Cerebellar nuclear complex (tissue), 1 donor: ENCODE data around the gene MLXIP.
"Not testable (repeated sequence)": the region's sequence is repeated elsewhere in the genome, so short reads cannot be mapped to it uniquely, and the experiment has no call there.

Experiments
- DNase-seq, 2 experiments: peaks; one replicate each; lab custom pipeline; 2025; lab: John Stamatoyannopoulos, UW

MLXIP gene

DNA sequence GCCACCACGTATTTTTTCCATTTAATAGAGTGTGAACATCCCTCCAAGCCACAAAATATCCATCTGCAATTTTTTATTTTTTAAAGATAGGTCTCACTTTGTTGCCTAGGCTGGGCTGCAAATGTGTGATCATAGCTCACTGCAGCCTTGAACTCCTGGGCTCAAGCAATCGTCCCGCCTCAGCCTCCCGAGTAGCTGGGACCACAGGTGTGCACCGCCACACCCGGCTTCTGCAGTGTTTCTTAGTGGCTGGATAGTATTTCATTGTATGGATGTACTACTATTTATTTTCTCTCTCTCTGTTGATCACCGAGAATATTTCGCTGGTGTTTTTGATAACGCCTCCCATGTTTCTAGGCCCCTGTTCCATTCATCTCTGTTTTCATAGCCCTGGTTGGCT, 17.5 kb downstream of the MLXIP start:
- DNase-seq, result no peak

DNA sequence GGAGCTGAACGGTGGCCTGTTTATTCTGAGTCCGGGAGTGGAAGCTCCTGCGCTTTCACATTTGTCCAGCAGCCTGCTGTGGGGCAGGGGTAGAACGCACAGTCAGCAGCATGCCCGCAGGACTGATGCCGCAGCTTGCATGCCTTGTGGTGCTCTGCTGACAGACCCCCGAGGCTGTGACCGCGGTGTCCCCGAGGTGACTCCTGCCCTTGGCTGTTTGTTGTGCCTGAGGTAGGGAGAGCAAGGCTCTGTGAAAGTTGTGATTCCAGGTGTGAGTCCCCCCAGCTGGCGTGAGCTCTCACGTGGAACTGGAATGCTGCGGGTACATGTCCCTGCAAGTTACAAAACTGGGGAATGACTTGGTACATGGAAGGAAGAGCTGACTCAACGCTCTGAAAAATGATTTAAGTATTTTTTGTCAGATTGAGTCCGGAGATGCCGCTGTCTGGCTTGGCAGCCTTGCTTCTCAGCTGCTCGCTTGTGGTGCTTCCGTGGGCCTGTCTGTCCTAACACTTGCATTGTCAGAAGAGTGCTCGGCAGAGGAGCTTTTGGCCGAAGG, 18.1 kb downstream of the MLXIP start:
- no peak for DNase-seq

DNA sequence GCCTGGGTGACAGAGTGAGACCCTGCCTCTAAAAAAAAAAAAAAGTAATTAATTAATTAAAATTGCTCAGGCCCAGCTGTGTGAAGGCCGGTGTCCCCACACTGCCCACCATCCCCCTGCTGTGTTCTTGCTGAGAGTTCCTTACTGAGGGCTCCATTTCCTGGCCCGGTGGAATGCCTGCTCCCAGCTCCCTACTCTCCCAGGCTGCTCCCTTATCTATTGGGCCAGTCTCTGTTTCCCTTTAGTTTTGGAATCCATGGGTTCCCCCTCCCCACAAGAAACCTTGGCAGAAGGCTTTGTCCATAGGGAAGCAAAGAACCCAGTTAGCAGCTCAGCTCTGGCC, 19.0 kb downstream of the MLXIP start:
- DNase-seq, result no peak

DNA sequence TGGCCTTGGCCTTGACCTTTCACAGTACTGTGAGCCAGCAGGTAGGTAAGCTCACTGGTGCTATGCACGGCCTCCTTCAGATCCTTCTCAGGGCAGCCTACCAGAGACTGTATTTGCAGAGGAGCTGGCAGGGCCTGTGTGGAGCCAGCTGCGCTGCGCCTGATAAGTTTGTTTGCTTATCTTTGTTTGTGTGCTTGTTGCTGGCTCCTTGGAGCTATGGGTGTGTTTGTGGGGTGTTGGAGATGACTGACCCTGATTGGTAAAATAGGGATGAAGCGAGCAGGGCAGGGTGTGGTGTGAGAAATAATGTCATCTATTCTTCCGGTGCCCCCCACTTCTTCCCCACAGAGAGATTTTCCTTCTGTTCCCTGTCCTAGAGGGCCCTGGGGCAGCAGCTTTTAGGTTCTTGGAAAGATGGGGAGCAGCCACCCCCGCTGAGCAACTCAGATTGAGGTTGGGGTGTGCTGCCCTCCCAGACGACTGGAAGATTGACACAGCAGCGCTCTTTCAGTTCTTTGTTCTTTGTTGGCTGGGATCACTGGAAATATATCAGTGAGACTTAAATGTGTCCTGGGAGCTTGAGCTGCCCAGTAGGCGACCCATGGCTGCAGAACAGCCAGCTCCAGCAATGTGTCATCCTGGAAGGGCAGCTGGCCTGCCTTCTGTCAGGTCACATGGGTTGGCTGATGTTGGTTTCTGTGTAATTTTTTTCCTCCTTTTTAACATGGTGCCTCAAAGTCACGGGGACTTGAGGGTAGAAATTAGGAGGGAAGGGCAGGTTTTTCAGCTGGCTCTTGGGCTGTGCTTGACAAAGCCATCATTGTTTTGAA, 19.6 kb downstream of the MLXIP start:
- no peak for DNase-seq

DNA sequence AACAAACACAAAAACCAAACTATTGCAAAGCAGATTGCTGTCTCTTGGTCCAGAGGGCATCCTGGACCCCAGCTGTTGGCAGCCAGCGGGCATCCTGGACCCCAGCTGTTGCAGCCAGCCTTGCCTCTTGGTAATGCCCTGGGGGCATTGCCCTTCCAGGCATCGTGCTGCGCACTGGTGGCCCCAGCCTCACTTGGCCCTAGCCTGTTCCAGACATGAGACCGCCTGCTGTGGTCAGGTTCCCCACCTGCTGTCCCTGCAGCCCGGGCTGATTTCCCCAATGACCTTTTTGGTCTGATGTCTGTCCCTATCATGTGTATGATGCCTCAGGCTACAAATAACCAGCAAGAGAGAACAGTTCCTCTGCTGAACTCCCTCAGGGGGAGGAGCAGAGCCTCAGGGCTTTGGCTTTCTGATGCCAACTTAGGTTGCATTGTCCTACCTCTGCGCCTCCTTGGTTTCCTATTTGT, 20.8 kb downstream of the MLXIP start:
- no peak for DNase-seq

DNA sequence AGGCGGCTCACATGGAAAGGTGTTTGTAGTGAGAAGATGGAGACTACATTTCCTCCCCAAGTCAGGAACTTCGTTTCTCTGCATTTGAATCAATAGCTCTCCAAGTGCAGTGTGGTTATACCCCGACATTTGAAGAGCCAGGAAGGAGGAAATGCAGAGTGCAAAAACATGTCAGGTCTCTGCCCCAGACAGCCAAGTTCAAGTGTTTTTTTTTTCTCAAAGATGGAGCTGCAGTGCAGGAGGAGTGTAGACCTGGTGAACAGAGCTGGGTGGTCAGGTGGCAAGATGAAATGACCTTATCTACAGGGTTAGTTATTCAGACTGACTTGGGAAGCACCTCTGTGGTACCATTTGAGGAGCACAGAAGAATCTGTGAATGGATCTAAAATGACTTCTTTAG, 21.3 kb downstream of the MLXIP start:
- no peak for DNase-seq

DNA sequence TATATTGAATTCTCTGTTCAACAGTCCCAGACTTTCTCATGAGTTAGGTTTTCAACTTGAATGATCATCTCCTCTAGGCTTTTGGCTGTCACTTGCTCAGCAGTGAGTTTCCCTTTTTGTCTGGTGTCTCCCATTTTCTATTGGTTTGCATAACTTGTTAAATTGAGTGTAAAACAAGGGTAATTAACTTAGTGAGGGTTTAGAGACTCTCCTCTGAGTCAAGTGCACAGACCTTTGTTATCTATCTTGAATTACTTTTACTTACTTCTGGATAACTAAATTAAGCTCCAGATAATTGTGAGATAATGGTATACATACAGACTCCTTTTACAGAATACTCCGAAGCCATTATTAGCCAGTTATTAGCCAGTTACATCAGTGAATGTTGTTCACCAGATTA, 22.0 kb downstream of the MLXIP start:
- DNase-seq, result no peak

DNA sequence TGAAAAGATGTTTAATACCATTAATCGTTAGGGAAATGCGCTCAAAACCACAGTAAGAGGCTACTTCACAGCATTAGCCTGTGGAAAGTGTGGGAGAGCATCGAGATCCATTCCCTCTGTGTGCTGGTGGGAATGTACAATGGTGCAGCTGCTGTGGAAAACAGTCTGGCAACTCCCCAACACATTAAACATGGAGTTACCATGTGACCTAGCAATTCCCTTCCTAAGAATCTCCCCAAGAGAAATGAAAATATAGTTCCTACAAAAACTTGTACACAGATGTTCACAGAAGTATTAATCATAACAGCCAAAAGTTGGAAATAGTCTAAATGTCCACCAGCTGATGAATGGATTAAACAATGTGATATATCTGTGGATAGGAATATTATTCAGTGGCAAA, 23.8 kb downstream of the MLXIP start:
- DNase-seq, result no peak

DNA sequence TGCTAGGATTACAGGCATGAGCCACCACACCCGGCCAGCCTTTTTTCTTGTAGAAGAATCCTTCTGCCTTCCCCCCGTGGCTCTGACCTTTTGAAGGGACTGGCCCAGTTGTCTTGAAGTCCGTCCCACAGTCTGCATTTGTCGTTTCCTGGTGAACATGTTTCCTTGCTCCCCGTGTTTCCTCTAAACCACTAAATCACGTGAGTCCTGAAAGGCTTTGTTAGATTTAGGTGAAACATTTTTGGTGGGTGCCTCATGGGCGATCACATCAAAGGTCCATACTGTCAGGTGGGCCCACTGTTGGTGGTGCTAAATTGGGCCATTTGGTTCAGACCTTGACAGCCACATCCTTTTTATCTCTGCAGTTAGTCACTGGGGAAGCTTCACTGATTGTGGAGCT, 26.3 kb downstream of the MLXIP start:
- DNase-seq, result no peak

DNA sequence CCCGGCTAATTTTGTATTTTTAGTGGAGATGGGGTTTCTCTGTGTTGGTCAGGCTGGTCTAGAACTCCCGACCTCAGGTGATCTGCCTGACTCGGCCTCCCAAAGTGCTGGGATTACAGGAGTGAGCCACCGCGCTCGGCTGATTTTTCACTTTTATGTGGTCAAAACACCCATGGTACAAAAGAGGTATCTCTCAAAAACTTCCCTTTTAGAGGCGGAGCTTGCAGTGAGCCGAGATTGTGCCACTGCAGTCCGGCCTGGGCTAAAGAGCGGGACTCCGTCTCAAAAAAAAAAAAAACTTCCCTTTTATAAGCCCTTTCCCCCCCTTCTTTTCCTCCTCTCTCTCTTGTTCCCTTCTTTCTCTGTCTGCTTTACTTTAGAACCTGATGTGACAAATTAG, 26.9 kb downstream of the MLXIP start:
- DNase-seq, result not testable (repeated sequence)

DNA sequence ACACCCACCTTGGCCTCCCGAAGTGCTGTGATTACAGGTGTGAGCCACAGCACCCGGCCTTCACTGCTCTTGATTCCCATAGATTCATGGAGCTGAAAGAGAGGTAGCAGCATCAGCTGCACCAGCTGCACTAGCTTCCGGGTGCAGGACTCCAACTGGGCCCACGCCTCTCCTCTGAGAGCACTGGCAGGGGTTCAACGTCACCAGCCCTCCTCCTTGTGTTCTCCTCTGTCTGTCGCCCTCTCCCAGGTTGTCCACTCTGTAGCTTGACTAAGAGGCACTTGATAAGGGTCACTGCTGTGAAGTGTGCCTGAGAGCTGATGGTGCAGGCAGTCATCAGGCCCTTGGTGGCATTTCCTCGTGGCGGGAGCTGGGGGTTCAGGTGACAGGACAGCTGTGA, 28.3 kb downstream of the MLXIP start:
- no peak for DNase-seq

DNA sequence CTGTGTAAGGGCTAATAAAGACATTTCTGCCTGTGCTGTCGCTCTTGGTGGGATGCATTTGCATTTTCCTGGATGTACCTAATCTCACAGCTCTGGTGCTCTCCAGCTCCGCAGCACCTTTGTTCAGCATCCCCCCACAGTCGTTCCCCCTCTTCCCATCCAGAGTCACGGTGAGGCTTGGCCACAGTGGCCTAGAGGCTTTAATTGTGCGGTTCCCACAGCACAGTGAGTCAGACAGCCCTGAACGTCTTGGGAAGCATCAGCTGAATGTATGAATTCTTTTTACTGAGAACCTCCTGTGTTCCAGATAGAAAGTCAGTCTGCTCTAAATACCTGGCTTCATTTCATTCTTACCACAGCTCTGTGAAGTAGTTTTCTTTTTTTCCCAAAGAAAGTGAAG, 28.7 kb downstream of the MLXIP start:
- DNase-seq, result no peak

DNA sequence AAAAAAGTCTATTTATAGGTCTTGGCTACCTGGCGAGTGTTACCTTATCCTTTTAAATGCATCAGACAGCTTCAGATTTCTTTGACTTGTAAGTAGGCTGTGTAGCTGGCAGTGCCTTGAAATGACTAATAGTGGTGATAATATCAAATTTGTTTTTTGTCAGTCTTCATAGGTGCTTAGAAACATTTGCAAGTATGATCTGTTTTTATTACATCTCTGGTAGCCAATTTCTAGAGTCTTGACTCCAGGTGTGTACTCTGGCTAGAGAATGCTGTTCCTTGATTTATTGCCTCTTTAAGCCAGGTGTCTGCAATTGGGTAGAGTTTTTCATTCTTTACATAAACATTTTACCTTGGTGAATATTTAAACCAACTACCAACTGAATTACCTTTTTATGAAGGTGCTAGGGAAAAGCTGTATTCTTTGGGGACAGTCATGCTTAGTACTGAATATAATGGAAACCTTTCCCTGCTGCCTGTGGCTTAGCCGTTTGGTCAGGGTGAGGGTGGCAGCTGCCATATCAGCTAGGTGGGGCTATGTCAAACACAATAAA, 32.6 kb downstream of the MLXIP start:
- DNase-seq, result no peak

DNA sequence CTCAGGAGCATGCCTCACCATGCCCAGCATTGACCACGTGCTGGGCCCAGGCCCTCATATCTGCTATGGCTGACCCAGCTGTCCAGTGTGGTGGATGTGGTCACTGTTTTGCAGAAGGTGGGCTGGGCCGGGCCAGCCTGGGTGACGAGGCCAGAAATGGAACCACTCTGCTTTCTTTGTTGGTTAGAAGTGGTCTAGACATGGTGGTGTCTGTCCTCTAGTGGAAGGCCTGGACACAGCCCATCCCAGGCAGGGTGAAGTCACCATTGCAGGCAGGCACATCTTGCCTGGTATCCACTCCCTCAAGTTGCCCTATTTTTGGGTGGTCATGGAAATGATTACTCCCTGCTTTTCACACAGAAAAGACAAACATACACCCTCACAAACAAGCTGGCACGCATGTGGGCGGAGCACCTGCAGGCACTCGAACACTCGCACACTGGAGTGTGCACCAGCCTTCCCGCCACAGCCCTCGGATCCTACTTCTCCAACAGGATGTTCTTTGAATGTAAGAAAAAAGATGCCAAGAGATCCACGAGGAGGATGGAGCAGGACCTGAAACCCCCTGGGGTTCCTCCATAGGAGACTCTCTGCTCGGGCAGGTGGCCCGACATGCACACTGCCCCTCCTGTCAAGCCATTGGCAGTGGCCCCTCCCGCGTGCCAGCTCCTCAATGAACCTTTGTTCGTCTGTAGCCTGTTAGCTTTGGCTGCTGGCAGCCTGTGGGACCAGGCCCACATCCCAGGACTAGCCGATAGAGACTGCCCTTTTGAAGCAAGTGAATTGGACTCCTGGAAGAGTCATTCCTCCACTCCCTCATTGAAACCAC, 38.4 kb downstream of the MLXIP start:
- no peak for DNase-seq

DNA sequence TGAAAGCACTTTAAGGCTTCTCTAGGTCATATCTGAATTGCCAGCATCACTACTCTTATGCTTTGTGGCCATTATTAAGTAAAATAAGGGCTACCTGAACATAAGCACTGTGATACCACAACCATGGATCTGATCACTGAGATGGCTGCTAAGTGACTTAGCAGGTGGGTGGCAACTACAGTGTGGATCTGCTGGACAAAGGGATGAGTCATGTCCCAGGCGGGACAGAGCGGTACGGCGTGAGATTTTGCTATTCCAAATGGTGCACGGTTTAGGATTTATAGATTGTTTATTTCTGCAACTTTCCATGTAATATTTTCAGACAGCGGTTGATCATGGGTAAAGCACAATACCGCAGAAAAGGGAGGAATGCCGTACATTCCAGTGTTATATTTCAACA, 39.4 kb downstream of the MLXIP start:
- DNase-seq, result no peak

DNA sequence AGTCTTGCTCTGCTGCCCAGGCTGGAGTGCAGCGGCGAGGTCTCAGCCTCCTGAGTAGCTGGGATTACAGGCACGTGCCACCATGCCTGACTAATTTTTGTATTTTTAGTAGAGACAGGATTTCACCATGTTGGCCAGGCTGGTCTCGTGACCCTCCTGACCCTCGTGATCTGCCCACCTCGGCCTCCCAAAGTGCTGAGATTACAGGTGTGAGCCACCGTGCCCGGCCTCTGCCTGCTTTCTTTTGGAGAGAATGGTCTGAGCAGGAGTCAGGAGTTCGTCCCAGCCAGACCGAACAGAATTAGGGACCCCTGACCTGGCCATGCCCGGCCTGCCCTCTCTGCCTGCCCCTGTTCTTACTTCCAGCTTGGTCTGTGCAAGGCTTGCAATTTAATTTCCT, 42.8 kb downstream of the MLXIP start:
- DNase-seq, result not testable (repeated sequence)

DNA sequence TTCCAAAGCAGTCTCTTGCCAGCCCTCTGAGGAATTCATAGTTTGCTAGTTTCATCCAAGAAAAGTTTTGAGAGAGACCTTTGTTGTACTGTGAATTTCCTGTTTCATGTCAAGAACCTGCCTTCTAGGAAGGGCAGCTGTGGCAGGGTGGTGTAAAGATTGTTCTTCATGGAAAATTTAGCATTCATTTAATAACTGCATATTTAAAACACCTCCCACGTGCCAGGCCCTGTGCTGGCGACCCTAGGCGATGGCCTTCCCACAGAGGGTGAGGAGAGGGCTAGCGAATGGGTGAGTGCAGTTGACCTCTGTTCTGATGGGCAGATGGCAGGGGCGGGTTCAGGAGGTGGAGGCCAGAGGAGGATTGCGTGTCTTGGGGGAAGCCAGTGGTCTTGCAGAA, 43.2 kb downstream of the MLXIP start:
- no peak for DNase-seq

DNA sequence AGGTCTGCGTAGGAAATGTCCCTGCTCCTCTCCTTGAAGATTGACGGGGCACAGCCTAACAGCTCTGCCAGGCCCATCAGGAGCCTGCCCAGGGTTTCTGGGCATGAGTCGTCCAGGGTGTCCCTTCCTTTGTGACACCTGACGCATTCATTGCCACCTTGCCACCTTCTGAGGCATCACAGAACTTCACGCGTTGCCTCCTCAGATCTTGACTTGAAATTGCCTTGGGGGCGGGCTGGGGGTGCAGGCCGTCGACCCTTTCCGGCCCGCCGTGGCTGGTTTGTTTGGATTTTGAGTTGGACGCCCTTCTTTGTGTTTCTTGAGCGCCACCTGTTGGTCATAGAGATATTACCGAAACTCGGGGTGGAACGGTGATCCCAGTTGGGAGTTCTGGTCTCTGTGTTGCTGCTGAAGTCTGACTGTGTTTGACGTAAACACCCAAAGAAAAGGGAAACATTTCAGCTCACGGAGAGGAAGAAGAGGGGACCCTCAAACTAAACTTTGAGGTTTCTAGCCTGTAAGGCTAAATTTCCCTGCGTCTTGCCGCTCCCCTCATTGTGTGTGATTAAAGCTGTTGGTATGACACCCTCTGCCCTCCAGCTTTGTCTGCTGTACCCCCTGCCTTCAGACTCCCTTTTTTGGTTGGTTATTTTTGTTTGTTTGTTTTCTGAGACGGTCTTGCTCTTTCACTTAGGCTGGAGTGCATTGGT, 44.6 kb downstream of the MLXIP start:
- DNase-seq, result peak in 1 of 2 experiments; percentile 47

DNA sequence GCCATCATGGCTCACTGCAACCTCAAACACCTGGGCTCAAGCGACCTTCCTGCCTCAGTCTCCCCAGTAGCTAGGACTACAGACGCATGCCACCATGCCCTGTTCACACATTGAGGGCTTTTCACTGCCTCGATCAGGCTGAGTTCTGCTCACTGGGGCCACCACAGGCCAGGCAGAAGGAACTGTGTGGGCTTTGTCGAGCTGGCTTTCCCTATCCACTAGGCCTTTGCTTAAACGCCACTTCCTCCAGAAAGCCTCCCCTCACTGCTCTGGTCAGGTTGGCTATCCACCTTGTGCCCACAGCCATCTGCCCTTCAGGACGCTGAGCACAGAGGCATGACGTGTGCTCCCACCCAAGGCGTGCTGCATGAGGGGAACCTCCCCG, 45.2 kb downstream of the MLXIP start:
- no peak for DNase-seq

DNA sequence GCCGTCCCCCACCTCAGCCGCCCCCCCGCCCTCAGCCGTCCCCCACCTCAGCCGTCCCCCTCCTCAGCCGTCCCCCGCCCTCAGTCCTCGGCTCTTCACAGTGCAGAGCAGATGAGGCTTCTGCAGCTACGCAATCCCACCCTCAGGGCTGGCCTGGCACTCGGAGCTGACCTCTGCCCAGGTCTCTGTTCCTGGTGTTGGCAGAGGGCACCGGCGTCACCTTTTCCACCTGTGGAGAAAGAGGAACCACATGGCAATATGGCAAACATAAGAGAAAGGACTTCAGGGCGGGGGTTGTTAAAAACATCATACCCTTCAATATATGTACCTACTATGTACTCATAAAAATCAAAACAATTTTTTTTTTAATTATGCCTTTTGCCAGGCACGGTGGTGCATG, 45.8 kb downstream of the MLXIP start:
- no peak for DNase-seq

DNA sequence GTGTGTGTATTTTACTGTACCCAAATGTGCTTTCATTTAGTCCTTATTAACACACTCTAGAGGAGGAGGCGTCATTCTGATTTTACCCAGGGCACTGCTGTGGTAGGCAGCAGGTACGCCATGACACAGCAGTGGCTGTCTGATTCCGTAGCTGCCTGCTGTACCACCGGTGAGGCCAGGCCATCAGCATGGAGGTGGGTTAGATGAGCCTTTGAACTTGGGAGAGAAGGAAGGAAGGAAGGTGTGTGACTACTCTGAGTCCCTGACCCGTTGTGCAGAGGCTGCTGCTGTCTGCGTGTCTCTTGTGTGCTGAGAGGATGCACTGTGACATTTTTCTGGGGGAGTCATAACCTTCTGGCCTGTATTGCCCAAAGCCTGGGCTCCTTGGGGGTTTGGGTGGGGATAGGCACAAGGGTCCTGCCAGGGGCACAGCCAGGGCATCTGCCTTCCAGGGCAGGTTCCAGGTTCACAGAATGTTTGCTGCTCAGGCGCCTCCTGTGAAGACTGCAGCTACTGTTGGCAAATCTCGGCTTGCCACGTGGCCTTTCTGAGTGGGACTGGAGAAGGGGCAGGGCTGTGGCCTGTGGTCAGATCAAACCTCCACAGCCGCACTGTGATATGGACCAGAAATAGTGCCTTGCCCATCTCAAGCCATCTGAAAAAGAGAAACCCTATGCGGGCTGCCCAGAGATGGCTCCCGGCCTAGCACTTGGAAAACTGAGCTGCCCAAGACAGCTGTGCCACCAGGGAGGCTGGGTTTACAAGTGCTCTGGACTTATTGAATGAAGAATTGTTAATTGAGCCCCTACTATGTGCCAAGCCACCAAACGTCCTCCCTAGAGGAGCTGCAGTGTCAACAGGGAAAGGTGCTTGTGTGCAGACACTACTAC, 47.1 kb downstream of the MLXIP start:
- no peak for DNase-seq
